Cerebellar cortex (tissue), 1 donor: ENCODE measurements around the gene SKIDA1.

Experiments
- DNase-seq: peaks from one replicate; pipeline ENCODE4 v3.0.0-alpha.2; 2015; ENCODE audit warnings: low spot score

SKIDA1 gene

DNA sequence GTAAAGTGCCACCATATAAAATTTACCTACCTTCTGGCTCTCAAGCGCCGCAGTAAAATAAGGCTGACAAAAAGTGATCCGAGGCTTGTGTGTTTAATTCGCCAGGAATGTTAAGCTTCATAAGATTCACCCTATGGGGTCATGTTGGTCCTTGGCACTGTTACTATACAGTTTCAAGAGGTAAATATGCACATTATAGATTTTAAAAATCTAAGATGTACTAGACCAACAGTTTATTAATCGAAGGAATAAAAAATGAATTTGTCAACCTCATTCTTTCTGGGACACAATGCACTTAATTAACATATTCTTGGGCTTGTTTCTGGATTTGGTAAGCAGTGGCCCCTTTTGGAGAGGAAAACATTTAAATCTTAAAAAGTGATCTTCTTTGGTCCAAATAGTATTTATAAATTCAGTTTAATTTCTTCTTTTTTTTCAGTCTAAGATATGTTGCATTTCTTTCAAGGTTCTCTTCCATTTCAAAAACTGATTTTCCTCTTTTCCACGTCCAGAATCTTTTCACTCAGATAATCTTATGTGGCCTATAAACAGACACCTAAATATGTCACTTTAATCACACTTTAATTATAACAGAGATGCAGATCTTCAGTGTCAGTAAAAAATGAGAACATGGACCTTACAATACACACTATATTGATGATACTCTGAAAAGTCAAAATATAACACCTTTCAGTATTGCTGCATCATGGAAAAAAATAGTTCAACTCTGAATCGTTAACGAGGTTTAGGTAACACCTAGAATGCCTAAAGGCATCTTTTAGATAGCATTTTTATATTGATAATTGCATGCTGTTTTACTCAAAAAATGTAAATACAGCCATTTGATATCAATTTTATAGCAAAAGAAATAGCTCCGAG lies 3.8 kb upstream of the SKIDA1 start:
- peak; percentile 64 for DNase-seq

DNA sequence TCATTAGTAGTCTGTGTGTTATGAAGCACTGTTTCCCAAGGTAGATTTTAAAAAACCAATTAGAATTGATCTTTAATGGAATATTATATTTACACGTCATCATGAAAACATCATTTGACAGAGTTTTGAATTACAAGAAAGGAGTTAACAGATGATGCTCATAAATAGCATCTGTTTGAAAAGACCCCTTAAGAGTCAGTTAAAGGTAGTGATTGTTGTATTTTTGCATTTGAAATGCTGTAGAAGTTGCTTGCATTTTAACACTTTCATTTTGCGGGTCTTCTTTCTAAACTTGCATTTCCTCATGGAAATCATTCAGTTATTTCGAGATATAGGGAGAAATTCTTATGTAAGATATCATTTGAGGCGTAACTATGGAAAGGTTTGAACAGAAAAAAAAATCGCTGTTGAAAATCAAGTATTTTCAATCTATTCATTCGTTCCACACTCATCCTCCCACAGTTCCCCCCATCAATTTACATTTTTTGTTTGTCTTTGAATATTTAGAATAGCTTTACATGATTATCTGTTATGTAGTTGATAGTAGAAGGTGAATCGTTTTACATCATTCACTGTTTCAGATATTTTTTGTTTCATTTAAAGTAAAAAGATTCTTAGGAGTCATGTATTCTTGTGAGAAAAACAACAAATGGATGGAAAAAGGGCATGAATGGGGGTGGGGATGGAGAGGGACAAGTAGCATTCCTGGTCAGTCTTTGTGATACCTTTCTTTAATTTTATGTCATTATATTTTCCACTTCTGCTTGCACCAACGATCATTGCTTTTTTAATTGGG lies 3.0 kb upstream of the SKIDA1 start:
- DNase-seq: peak; percentile 68

DNA sequence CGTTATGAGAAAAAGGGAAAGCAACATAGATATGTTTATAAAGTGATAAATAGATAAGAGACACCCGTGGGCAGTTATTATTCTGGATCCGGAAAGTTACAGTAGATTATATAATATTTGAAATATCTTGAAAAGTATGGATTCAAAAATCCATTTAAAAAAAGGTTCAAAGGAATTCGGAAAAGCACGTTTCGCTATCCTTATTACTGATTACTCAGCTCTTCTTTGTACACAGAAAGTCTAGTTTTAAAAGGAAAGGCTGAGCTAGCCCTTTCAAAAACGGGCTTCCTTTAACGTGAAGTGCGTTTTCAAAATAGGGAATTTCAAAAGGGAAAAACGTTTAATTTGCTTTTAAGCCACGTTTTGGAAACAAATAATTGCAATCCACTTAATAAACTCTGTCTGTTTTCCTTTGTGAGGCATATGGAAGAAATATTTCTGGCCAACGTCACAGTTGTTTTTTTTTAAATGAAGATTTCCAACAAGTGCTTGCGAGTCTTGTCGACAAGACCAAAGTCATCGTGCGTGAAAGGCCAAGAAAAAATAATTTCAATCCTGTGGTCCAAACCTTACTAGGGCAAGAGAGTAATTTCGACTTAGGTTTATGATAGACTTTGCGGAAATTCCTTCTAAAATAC lies 2.2 kb upstream of the SKIDA1 start:
- peak; percentile 67 for DNase-seq

DNA sequence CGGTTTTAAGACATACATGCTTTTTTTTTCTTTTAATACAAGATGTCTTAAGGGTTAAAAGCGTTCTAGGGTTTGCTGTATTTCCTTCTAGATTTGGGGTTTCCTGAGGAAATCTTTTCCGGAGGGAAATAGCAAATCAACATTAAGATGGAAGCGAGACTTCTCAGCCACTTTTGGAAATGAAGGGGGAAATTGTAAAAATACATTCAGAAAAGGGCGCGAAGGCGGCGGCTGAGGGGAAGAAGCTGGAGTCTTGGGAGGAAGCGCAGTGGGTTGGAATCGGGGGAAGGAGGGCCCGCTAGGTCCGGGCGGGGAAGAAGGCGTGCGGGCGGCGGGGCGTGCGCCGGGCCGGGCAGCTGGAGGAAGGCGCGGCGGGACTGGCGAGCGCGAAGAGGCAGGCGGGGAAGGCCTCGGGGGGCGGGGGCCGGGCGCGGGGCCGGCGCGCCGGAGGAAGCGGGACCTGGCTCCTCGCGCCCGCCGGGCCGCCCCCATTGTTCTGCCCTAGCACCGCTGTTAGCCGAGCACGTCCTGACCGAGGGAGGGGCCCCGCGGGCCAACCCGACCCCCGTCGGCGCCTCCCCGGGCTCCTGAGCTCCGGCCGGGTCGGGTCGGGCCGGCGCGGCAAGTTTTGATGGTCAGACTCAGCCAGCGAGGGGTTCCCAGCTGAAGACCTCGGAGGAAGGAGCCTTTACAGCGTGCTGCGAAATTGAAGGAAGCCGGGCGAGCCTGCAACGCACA lies 1.5 kb upstream of the SKIDA1 start:
- peak; percentile 63 for DNase-seq

DNA sequence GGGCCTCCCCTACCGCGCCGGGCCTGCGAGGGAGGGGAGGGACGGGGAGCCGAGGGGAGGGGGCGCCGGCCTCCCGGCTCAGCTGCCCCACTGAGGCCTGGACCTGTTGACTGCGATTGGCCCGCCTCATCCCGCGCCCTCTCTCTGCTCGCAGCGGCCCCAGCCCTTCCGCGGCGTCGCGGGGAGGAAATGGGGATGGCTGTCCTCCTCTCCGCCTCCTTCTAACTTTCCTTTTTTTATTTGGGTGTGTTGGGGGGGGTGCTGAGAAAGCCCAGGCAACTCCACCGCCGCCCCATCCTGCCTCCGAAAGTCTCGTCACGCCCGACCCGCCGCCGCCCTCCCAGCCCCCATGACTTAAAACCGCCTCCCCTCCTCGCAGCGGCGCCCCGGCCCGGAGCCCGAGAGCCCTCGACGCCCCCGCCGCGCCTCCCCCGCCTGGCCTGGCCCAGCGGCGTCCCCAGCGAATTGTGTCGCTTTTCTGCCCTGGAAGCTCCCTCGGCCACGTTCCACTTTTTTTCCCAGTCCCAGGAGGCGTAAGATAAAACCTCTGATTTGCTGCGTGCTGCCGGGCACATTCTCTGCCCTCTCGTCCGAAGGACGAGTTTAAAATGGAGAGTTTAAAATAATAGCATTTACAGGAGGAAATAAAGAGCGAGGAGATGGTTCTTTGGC lies 842 bp upstream of the SKIDA1 start:
- peak; percentile 72 for DNase-seq

DNA sequence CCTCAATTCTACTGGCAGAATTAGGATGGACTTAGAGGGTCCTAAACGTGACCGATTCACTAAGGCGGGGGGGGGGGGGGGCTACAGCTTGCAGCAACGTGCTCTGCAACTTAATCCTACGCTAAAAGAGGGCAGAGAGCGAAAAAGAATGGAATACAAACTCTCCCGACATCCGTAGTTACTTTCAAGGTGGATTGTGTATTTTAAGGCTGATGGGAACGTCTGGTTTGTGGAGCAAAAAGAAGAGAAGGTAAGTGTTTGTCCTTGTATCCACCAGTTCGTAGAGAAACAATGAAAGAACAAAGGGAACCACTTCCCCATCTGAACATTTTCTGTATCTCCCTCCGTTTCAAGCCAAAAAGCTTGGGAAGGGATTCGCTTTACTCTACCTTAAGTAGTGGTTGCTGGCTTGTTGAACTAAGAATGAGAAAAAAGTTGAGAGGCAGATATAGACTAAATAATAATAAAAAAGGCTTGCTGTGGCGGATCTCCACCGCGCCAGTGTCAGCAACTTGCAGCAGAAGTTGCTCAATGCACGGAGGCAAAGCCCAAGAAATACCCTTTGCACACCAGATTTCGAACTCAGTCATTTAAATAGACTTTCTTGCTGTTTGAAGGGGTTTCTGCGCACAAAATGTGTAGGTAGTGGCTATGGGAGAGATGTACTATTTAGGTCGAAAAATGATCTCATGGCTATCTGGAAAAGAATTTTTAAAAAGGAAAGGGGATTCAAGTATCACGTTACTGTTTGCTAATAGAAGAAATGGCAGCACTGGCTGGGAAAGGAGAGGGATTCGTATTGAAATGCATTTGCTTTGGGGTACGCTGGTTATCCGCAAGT lies 736 bp downstream of the SKIDA1 start:
- peak; percentile 53 for DNase-seq

DNA sequence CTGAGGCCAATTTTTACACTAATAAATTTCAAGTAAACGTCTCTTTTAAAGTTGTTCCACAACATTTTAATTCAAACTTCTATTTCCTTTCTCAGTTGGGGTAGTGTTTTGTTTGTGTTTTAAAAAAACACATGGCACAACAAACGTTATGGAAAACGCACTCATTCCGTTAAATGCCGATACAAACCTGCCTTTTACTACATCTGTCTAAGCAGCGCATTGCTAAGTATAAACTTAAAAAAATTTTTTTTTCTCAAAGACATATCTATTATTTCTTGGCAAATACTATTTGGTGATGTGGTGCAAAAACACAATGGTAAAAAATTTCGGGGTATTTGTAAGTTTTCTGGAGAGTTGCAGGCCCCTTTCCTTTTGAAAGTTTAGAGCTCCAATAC lies 1.4 kb downstream of the SKIDA1 start:
- no peak for DNase-seq

DNA sequence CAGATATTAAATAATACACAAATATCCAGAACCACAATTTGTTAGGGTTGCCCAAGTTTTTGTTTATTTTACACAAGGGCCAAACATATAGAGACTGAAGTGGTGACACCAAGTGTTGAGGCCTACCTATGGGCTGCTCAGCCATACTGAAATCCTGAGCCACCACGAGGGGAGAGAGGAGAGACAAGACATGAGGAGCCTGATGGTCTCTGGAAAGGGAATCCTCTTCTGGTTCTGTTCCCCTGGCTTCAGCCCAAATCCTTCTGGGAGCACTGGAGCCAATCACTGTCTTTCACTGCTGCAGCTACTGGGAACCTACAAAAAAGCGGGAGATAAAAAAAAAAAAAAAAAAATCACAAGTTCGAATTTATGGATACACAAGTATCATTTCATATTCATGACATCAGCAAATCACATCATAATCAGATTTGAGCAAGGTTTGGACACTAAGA lies 1.9 kb downstream of the SKIDA1 start:
- peak; percentile 67 for DNase-seq

DNA sequence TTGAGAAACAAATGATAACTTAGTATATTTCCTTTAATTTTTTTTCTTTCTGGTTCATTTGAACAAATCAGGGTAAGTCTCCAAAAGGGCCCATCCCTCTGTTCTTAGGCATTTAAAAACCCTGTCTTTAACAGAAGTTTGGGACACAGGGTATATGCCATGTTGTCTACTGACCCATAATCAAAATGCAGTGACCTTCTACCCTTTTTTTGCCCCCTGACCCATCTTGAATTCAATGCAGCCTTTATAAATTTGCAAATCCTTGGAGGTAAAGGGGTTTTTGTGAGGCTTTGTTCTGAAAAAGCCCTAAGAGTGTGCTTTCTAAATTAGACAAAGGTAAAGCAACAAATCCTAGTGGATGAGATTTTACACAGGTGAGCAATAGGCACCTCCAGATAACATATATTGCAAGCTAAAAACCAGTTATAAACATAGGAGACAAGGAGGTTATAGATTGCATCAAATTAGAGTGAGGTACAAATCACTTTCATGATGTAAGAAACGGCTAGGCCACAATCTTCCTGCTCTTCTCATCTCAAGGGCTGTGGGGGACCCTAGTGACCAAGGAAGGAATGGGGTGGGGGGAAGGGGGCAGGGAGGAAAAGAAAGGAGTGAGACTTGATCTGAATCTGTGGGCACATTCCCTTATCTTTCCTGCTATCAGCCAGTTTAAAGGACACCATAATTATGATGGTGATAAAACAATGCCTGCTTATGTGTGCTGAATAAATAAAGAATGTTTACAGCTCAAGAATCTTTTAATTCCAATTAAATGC lies 2.7 kb downstream of the SKIDA1 start:
- DNase-seq: no peak

DNA sequence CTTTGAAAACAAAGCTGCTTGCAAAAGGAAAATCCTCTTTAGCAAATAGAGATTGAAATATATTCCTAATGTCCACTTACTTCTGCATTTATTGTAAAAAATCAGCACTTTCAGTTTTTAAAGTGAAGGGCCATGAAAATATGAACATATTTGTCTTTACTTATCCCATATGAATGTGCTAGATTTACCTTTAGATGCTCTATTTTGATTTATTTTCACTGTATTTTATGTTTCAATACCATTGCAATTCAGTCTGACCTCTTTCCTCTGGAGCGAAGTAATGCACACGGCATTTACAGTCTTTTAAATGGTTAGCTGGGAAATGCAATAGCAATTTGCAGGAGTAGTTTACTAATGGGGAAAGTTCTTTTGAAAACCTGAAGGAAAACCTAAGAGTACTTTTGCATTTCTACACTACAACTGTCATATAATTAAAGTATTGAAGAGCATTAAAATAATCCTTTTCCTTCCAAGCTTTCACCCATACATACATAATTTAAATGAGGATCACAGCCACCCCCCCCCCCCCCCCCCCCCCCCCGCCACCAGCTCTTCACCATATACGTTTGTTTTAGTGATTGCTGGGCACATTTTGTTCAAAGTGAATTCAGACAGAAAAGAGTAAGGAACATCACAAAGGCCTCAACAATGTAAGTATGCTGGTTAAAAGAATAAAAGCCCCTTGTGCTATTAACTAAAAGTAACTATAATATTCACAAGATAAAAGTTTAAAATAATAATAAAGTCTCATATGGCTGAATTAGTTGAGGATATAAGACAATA lies 3.5 kb downstream of the SKIDA1 start:
- DNase-seq: no peak

DNA sequence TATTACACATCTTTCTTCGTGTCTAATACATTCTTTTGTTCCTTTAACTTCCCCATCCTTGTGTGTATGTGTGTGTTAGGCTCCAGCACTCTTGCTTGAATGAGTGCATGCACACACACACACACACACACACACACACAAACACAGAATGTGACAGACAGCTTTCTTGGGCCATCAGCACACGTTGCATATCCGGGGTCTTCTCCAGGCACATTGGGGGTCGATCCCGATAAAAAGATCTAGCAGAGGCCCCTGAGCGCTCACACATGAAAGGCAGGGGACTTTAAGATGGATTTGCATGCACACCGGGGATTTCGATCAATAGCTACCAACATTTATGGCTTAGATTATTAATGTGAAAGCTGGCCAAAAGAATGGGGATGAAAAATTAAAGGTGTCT lies 4.5 kb downstream of the SKIDA1 start:
- DNase-seq: no peak

DNA sequence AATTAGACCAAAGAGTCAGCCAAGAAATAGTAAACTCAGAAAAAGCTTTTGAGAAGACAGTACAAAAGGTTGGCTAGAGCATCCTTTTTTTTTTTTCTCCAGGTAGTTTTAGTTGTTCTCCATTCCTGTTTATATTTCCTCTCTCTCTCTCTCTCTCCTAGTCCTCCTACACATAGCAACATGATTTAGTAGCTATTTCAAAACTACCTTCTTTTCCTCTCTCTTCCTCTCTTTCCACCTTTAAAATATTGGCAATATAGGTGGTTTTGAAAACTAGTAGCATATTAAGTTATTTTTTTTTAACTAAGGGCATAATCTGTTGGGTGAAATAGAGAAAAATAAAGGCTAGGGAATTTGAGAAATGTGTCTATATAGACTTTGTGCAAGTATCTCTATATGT lies 5.0 kb downstream of the SKIDA1 start:
- DNase-seq: no peak

DNA sequence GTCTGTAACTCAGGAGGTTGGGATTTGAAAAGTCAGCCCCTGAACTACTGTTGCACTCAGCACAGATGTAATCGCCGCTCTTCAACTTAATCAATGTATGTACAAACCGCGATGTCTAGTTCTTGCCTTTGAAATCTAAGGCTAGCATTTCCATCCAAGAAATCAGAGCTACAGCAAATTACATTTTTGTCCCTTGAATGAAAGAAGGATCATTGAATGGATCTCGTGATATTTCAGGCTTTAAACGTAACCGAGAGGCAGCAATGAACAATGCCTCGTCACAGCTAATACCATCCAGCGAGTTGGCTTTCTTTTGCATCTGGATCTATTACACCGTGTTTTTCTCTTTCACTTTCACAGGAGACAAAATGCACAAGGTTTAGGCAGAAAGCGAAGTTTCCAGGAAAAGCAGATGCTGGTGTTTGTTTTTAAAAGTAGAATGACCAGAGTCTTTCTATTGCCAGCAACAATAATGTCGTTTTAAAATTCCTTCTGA lies 5.5 kb downstream of the SKIDA1 start:
- peak; percentile 58 for DNase-seq

DNA sequence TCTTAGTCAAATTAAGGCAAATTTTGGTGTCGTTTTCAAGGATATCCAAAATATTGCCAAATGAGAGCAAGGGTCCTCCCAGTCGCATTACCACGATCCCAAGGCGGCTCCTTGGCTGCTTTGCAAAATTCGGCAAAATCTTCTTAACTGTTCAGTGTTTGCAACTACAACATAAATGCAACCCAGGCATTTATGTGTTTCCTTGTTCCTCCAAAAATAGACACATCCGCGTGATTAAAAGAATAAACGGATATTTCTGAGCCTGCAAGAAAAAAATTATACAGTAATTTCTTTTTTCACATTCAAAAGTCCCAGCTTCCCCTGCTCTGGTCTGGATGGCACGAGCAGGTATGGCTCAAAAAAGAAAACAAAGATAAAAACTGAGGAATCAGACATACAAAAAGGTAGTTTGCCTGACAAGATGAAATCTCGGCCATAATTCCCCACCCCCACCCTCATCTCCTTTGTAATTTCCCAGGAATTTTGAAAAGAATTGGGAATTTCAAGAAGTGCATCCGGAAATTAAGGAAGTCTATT lies 6.0 kb downstream of the SKIDA1 start:
- no peak for DNase-seq

DNA sequence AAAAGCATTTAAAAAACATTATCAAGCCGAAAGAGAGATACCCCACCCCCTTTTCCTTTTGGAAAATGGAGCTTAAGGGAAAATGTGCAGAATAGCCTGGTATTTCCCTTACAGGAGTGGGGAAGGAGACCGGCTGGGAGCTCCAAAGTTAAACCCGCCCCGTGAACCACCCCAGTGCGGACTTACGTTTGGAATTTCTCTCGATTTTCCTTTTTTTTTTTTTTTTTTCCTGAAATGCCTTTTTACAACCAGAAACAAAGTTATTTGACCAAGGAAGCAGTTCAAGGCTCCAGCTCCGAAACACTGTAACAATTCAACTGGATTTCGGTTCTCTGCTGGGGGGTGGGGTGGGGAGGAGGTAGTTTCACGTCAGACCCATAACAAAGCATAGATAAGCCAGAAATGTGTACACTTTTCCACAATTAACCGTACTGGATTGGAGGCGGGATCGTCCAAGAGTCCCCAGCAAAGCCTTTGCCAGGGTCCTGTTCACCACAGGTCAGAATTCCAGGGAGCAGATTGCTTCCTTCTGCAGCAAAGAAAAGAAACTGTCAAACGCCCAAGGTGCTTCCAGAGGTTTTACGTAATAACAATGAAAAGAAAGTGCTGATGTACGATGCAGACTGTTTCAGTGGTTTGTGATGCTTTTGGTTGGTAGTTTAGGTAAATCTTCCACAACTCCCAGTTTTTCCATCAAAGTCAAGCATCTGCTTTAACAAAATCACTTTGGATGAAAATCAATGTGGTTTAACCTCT lies 6.7 kb downstream of the SKIDA1 start:
- DNase-seq: peak; percentile 72

DNA sequence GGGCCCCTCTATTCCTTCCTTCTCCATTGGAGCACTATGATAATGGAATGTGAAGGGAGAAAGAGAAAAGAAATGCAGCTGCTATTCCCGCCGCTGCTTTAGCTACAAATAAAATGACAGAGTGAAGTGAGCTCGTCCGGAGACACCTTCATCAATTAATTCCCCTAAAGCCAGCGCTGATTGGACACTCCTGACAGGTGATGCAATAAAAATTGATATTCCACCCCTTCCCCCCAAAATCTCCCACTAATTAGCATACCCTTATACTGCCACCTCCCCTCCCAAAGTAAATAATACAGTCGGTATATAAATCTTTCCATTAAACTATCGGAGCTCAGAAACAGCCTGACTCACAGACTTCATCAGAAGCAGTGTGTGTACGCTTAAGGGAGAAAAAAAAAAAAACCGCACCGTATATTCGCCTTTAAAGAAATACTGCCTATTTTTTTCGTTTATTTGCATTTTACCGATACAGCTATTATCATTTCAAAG lies 7.3 kb downstream of the SKIDA1 start:
- peak; percentile 69 for DNase-seq
